UCSD-AML1 (cell line): ENCODE results near the gene RAD17.
"Not testable (repeated sequence)": the region's sequence is repeated elsewhere in the genome, so short reads cannot be mapped to it uniquely, and the experiment has no call there.

Source experiments
- DNase-seq: peaks from one replicate; lab custom pipeline; 2025; ENCODE audit not compliant: unreplicated experiment; lab: John Stamatoyannopoulos, UW

Gene RAD17

GRCh38 chr5:69454460-69455249 lies 85.0 kb downstream of the RAD17 start:
- no peak for DNase-seq

- not testable (repeated sequence) for DNase-seq
Measured at GRCh38 chr5:69455428-69455988, 85.9 kb downstream of the RAD17 start.

GRCh38 chr5:69462170-69462569 lies 92.6 kb downstream of the RAD17 start:
- no peak for DNase-seq
